Panc1 (cell line): Measurements from ENCODE around the gene RPA3. TPM values are rescaled to one million over a fixed set of nuclear protein-coding genes. Genes with fewer than 3 reads are reported as not detected.

Experiments
- ATAC-seq: fragments of 200-7000 bp; cut with Tn5 transposase; 2 replicates; pipeline ENCODE4 v1.9.1; 2020; ENCODE audit warnings: mild to moderate bottlenecking, moderate library complexity
- BruUV-seq: library from RNA; stranded (reverse); fragments of 400-500 nt; replicated peaks from 2 replicates; lab custom pipeline; 2021; lab: Mats Ljungman, UMichigan
- CTCF ChIA-PET: fragments of 300-600 bp; sonication (Branson Sonifier 250); formaldehyde crosslinking; loops from one replicate; lab custom pipeline; 2022; ENCODE audit warnings: antibody characterized with exemption; lab: Charles Lee
- POLR2A ChIA-PET: fragments of 300-600 bp; sonication (Branson Sonifier 250); formaldehyde crosslinking; loops from one replicate; lab custom pipeline; 2022; ENCODE audit warnings: antibody characterized with exemption; lab: Charles Lee
- DNase-seq: peaks from one replicate; pipeline ENCODE4 v3.0.0-alpha.2; 2010; ENCODE audit warnings: low read depth, low spot score
- H3K27ac ChIP-seq: 2 replicates; pipeline ENCODE4 v1.5.1; 2011; ENCODE audit warnings: mild to moderate bottlenecking, low read length, inconsistent platforms
- H3K27me3 ChIP-seq: fragments of 200-500 bp; sonication (Bioruptor generic); 2 replicates; pipeline ENCODE4 v1.6.0; 2014; ENCODE audit warnings: low read length, inconsistent platforms; ENCODE audit not compliant: control insufficient read depth, insufficient read depth
- H3K36me3 ChIP-seq: fragments of 200-500 bp; sonication (Bioruptor generic); 2 replicates; pipeline ENCODE4 v1.5.1; 2014; ENCODE audit warnings: inconsistent platforms, mild to moderate bottlenecking, low read length, moderate library complexity; ENCODE audit not compliant: control insufficient read depth, insufficient read depth
- H3K4me1 ChIP-seq: 2 replicates; pipeline ENCODE4 v1.5.1; 2011; ENCODE audit warnings: inconsistent platforms, mild to moderate bottlenecking, low read length, moderate library complexity; ENCODE audit not compliant: control insufficient read depth, insufficient read depth
- H3K4me3 ChIP-seq, 2 experiments: 2 replicates each; pipeline ENCODE4 v1.5.1; 2011 to 2012; ENCODE audit warnings: low read depth in 2 of 2, low read length in 2 of 2, mild to moderate bottlenecking in 2 of 2, inconsistent platforms in 1 of 2, moderate library complexity in 1 of 2
- H3K9me3 ChIP-seq: fragments of 200-500 bp; sonication (Bioruptor generic); 2 replicates; pipeline ENCODE4 v1.5.1; 2014; ENCODE audit warnings: low read depth, mild to moderate bottlenecking, inconsistent platforms, low read length, moderate library complexity; ENCODE audit not compliant: control insufficient read depth, insufficient read depth
- CTCF ChIP-seq: fragments of 450-650 bp; IDR thresholded peaks from 2 replicates; pipeline ENCODE4 v1.5.1; 2017; ENCODE audit warnings: mild to moderate bottlenecking
- POLR2AphosphoS5 ChIP-seq: IDR thresholded peaks from 2 replicates; pipeline ENCODE4 v1.6.1; 2012; ENCODE audit warnings: mild to moderate bottlenecking, low read depth, low read length, moderate library complexity
- SIN3A ChIP-seq: IDR thresholded peaks from 2 replicates; pipeline ENCODE4 v1.6.1; 2012; ENCODE audit warnings: low read depth, mild to moderate bottlenecking, low read length, moderate library complexity, borderline replicate concordance; ENCODE audit not compliant: insufficient read depth
- TCF7L2 ChIP-seq: IDR thresholded peaks from 2 replicates; pipeline ENCODE4 v1.6.1; 2011; ENCODE audit warnings: mild to moderate bottlenecking, low read depth, low read length, inconsistent platforms
- in situ Hi-C: cut with HindIII; loops from 2 replicates; pipeline ENCODE4 v1.10.0; 2016; ENCODE audit warnings: low sequenced_read_pairs, low pct_unique_long_range_greater_than_20kb
- intact Hi-C: fragments of 100-400 bp; cut with micrococcal nuclease; formaldehyde crosslinking; loops from one replicate; pipeline ENCODE4 v1.10.0; 2022; ENCODE audit not compliant: unreplicated experiment
- total RNA-seq: library from RNA; stranded (reverse); gene quantifications from one replicate; pipeline ENCODE4 v1.2.1, GENCODE V29; 2021; ENCODE audit not compliant: unreplicated experiment
- TF ChIP-seq, protein P1 (sequence below), 2 experiments: IDR thresholded peaks; 2 replicates each; pipeline ENCODE4 v1.6.1; 2011 to 2012; ENCODE audit warnings: low read depth in 2 of 2, control low read depth in 1 of 2, low read length in 1 of 2, mild to moderate bottlenecking in 1 of 2, moderate library complexity in 1 of 2; ENCODE audit not compliant: insufficient read depth in 1 of 2

Gene RPA3
- total RNA-seq, 1 experiment from 2014 or later = 93.5 TPM

DNA sequence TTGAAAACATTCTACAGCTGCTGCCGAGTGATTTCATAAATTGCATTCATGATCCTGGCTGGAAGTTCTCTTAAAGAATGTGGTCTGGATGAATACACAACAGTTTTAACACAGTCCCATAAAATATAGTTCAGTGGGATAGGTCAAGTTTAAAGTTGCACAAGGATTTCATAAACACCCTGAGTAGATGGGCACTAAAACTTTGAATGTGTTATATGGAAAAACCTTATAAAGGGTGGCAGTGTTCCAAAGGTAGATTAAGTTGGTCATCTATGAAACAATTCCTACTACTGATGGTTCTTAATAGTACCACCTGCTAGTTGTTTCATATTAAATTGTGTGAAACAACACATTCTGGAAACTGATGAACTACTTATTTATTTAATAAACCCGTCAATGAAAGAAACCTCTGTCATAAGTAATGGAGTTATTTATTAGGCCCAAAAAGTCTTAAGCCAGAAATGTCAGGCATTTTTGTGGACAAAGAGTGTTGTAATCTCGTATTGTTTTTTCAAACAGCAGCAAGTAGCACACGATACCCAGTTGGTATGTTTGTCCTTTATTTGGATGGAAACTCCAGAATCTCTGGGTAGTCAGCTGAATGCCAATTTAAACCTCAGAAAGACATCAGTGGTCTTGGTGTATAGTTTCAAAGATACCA, 14.3 kb upstream of the RPA3 start:
- intact Hi-C loops = no loop called here
- Histone ChIP-seq H3K4me1 (peaks cover 29% of the 10 kb centered on the region), H3K9me3 (no peaks in the 10 kb centered on the region), H3K27me3 (no peaks in the 10 kb centered on the region), H3K27ac (peak overlapping the region; percentile 68; the same call in 1 of the 2 replicates), H3K36me3 (no peaks in the 10 kb centered on the region), H3K4me3 (no peak overlapping the region)
- POLR2A ChIA-PET = no interaction called here
- CTCF ChIA-PET = no interaction called here
- BruUV-seq = no TSS peak
- in situ Hi-C loops = no loop called here
- no peak for DNase-seq
- TF ChIP-seq TCF7L2 (peak; percentile 90), SIN3A (no peak), POLR2AphosphoS5 (no peak), CTCF (no peak)
- TF ChIP-seq, protein P1, sequence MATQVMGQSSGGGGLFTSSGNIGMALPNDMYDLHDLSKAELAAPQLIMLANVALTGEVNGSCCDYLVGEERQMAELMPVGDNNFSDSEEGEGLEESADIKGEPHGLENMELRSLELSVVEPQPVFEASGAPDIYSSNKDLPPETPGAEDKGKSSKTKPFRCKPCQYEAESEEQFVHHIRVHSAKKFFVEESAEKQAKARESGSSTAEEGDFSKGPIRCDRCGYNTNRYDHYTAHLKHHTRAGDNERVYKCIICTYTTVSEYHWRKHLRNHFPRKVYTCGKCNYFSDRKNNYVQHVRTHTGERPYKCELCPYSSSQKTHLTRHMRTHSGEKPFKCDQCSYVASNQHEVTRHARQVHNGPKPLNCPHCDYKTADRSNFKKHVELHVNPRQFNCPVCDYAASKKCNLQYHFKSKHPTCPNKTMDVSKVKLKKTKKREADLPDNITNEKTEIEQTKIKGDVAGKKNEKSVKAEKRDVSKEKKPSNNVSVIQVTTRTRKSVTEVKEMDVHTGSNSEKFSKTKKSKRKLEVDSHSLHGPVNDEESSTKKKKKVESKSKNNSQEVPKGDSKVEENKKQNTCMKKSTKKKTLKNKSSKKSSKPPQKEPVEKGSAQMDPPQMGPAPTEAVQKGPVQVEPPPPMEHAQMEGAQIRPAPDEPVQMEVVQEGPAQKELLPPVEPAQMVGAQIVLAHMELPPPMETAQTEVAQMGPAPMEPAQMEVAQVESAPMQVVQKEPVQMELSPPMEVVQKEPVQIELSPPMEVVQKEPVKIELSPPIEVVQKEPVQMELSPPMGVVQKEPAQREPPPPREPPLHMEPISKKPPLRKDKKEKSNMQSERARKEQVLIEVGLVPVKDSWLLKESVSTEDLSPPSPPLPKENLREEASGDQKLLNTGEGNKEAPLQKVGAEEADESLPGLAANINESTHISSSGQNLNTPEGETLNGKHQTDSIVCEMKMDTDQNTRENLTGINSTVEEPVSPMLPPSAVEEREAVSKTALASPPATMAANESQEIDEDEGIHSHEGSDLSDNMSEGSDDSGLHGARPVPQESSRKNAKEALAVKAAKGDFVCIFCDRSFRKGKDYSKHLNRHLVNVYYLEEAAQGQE (IDR thresholded peaks at IDR 0.05; ENCODE audit: insufficient read depth in 1 of 2, low read depth in 2 of 2, low read length in 1 of 2) = no peak
- ATAC-seq = peak; percentile 56; the same call in 1 of the 2 replicates

DNA sequence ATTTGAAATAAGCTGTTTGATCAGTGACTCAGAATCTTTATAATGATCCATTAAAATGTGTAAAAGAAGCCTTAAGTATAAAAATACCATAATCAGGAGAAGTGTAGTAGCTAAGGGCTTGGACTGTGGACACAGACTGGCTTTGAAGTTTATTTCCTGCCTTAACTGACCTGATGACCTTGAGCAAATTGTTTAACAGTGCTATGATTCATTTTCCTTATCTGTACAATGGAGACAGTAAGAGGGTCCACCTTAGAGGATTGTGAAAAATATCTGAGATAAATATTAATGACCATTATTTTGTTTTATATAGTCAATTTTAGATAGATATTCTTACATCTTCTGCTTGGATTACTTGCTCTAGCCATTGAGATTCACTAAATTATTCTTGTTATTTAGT, 13.3 kb upstream of the RPA3 start:
- Histone ChIP-seq H3K4me1 (peaks cover 19% of the 10 kb centered on the region), H3K36me3 (no peaks in the 10 kb centered on the region), H3K27ac (peak overlapping the region; percentile 68), H3K4me3 (no peak overlapping the region), H3K27me3 (no peaks in the 10 kb centered on the region), H3K9me3 (no peaks in the 10 kb centered on the region)
- ATAC-seq = no peak
- peak; percentile 49; the same call in 1 of the 2 replicates for TF ChIP-seq TCF7L2
- no peak for TF ChIP-seq POLR2AphosphoS5
- TF ChIP-seq, protein P1 (IDR thresholded peaks at IDR 0.05; ENCODE audit: insufficient read depth in 1 of 2, low read depth in 2 of 2, low read length in 1 of 2) = no peak
- TF ChIP-seq SIN3A = no peak
- no peak for TF ChIP-seq CTCF
- in situ Hi-C loops = no loop called here
- BruUV-seq = no TSS peak
- ChIA-PET POLR2A (no interaction called here), CTCF (no interaction called here)
- intact Hi-C loops = no loop called here
- no peak for DNase-seq
